ENCODE data around the gene ZNF674.
A peak's percentile ranks its signal among the peaks of the same experiment; 100 is the strongest.
"Not testable (repeated sequence)": the region's sequence is repeated elsewhere in the genome, so short reads cannot be mapped to it uniquely, and the experiment has no call there.

ZNF674 gene

DNA sequence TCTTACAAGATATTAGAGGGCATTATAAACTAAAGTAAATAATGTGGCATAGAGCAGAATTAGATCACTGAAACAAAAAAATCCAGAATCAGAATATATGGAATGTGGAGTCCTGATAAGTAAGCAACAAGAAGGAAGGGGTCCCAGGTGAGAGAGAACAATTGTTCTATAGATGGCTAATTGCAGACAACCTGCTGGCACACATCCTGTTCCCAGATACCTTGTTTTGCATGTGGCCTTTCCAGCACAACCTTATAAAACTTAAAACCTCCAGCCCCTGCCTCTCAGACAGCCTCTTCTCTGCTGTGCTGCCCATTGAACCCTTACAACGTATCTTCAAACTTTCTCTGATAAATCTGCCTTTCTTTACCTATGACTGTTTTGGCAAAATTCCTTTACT lies 4.7 kb upstream of the ZNF674 start:
- Histone ChIP-seq H4K20me1 (ENCODE audit: insufficient read depth, low read length) (peaks cover 13% of the 10 kb centered on the region), H2AFZ (ENCODE audit: low read depth, low read length) (no peak overlapping the region), H3K27me3 (ENCODE audit: low read depth, low read length) (no peaks in the 10 kb centered on the region), H3K79me2 (ENCODE audit: low read length) (peaks cover 30% of the 10 kb centered on the region), H3K4me1 (ENCODE audit: low read length) (peaks cover 5% of the 10 kb centered on the region), H3K36me3 (replicated peaks; ENCODE audit: low read depth, low read length) (peaks cover 16% of the 10 kb centered on the region), H3K4me3 (ENCODE audit: low read length) (no peak overlapping the region), H3K9ac (ENCODE audit: low read length) (no peak overlapping the region), H3K27ac (ENCODE audit: low read length) (no peak overlapping the region), H3K4me2 (ENCODE audit: low read length) (no peak overlapping the region), H3K9me3 (ENCODE audit: insufficient read depth, low read length) (no peaks in the 10 kb centered on the region)
- TF ChIP-seq, protein P1, sequence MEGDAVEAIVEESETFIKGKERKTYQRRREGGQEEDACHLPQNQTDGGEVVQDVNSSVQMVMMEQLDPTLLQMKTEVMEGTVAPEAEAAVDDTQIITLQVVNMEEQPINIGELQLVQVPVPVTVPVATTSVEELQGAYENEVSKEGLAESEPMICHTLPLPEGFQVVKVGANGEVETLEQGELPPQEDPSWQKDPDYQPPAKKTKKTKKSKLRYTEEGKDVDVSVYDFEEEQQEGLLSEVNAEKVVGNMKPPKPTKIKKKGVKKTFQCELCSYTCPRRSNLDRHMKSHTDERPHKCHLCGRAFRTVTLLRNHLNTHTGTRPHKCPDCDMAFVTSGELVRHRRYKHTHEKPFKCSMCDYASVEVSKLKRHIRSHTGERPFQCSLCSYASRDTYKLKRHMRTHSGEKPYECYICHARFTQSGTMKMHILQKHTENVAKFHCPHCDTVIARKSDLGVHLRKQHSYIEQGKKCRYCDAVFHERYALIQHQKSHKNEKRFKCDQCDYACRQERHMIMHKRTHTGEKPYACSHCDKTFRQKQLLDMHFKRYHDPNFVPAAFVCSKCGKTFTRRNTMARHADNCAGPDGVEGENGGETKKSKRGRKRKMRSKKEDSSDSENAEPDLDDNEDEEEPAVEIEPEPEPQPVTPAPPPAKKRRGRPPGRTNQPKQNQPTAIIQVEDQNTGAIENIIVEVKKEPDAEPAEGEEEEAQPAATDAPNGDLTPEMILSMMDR (IDR thresholded peaks at IDR 0.05; ENCODE audit: low read depth, low read length): no peak

DNA sequence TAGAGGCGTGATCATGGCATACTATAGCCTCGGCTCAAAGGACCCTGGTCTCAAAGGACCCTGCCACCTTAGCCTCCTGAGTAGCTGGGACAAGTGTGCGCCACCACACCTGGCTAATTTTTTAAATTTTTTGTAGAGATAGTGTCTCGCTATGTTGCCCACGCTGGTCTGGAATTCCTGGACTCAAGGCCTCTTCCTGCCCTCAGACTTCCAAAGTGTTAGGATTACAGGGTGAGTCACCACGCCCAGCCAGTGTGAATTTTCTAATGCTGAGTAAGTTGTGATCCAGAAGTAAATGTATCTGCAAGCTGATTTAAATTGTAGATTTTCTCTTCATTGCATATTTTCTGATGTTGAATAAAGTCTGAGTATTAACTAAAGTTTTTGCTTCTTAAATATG lies 2.6 kb upstream of the ZNF674 start:
- H3K36me3 ChIP-seq (replicated peaks; ENCODE audit: low read depth, low read length): peaks cover 16% of the 10 kb centered on the region
- no peaks in the 10 kb centered on the region for H3K9me3 ChIP-seq (ENCODE audit: insufficient read depth, low read length)
- no peak overlapping the region for H3K4me3 ChIP-seq (ENCODE audit: low read length)
- H3K9ac ChIP-seq (ENCODE audit: low read length): no peak overlapping the region
- H3K27me3 ChIP-seq (ENCODE audit: low read depth, low read length): no peaks in the 10 kb centered on the region
- H3K27ac ChIP-seq (ENCODE audit: low read length): no peak overlapping the region
- H3K79me2 ChIP-seq (ENCODE audit: low read length): peaks cover 30% of the 10 kb centered on the region
- TF ChIP-seq, protein P1 (IDR thresholded peaks at IDR 0.05; ENCODE audit: low read depth, low read length): no peak
- no peak for TF ChIP-seq EZH2phosphoT487 (IDR thresholded peaks at IDR 0.05; ENCODE audit: low read depth)
- no peak overlapping the region for H3K4me2 ChIP-seq (ENCODE audit: low read length)
- H4K20me1 ChIP-seq (ENCODE audit: insufficient read depth, low read length): peaks cover 13% of the 10 kb centered on the region
- no peak overlapping the region for H2AFZ ChIP-seq (ENCODE audit: low read depth, low read length)
- peaks cover 17% of the 10 kb centered on the region for H3K4me1 ChIP-seq (ENCODE audit: low read length)

DNA sequence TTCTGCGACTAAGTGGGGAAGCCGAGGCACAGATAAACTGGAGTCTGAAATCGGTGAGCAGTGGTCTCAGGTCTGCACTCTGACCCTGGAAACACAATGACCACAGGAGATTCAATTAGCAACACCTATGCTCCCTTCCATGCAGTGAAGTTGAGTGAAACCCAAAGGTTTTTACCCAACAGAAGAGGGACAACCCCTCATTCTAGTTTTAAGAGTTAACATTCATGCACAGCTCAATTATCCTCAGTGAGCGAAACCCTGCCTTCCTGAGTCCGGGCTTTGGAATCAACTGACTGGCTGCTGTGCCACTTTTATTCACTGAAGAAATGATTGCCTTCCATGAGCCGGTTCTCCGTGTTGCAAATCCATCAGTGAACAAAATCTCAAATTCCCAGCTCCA lies 694 bp downstream of the ZNF674 start:
- Histone ChIP-seq H3K4me1 (ENCODE audit: low read length) (peaks cover 17% of the 10 kb centered on the region), H3K27ac (ENCODE audit: low read length) (peak overlapping the region; percentile 71), H3K9ac (ENCODE audit: low read length) (peak overlapping the region; percentile 98), H3K79me2 (ENCODE audit: low read length) (peaks cover 30% of the 10 kb centered on the region), H4K20me1 (ENCODE audit: insufficient read depth, low read length) (peaks cover 13% of the 10 kb centered on the region), H3K36me3 (replicated peaks; ENCODE audit: low read depth, low read length) (peaks cover 16% of the 10 kb centered on the region), H3K4me3 (ENCODE audit: low read length) (peak overlapping the region; percentile 99), H3K4me2 (ENCODE audit: low read length) (peak overlapping the region; percentile 93)
- not testable (repeated sequence) for H2AFZ ChIP-seq (ENCODE audit: low read depth, low read length); H3K27me3 ChIP-seq (ENCODE audit: low read depth, low read length); H3K9me3 ChIP-seq (ENCODE audit: insufficient read depth, low read length)

DNA sequence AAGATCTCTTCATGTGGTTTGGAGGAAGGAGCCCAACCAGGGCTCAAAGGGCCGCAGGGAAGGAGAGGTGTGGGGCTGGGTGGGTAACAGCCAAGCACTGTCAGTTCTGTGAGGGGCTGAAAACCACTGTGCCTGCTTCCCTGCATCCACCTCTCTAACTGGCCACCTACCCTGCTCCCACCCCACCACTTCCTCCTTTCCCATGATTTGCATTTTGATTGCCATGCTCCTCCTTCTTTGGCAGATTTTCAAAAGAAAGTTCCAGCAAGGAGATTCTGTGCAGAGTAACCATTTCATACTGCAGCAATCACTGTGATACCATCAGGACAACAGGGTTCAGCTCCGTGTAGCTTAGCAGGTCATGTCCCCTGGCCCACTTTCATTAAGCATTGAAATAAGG lies 1.8 kb downstream of the ZNF674 start:
- Histone ChIP-seq H4K20me1 (ENCODE audit: insufficient read depth, low read length) (peaks cover 13% of the 10 kb centered on the region), H3K27me3 (ENCODE audit: low read depth, low read length) (no peaks in the 10 kb centered on the region), H3K4me3 (ENCODE audit: low read length) (no peak overlapping the region), H2AFZ (ENCODE audit: low read depth, low read length) (no peak overlapping the region), H3K9ac (ENCODE audit: low read length) (no peak overlapping the region), H3K4me1 (ENCODE audit: low read length) (peaks cover 17% of the 10 kb centered on the region), H3K36me3 (replicated peaks; ENCODE audit: low read depth, low read length) (peaks cover 14% of the 10 kb centered on the region), H3K9me3 (ENCODE audit: insufficient read depth, low read length) (no peaks in the 10 kb centered on the region), H3K4me2 (ENCODE audit: low read length) (no peak overlapping the region), H3K79me2 (ENCODE audit: low read length) (peaks cover 28% of the 10 kb centered on the region), H3K27ac (ENCODE audit: low read length) (no peak overlapping the region)
- TF ChIP-seq EZH2phosphoT487 (IDR thresholded peaks at IDR 0.05; ENCODE audit: low read depth): no peak

- Histone ChIP-seq H3K9me3 (ENCODE audit: insufficient read depth, low read length) (no peaks in the 10 kb centered on the region), H3K79me2 (ENCODE audit: low read length) (no peaks in the 10 kb centered on the region), H3K4me3 (ENCODE audit: low read length) (no peak overlapping the region), H3K27me3 (ENCODE audit: low read depth, low read length) (no peaks in the 10 kb centered on the region), H3K27ac (ENCODE audit: low read length) (no peak overlapping the region), H3K9ac (ENCODE audit: low read length) (no peak overlapping the region), H3K36me3 (replicated peaks; ENCODE audit: low read depth, low read length) (no peaks in the 10 kb centered on the region), H3K4me1 (ENCODE audit: low read length) (no peaks in the 10 kb centered on the region), H4K20me1 (ENCODE audit: insufficient read depth, low read length) (no peaks in the 10 kb centered on the region), H3K4me2 (ENCODE audit: low read length) (no peak overlapping the region), H2AFZ (ENCODE audit: low read depth, low read length) (no peak overlapping the region)
- TF ChIP-seq, protein P1 (IDR thresholded peaks at IDR 0.05; ENCODE audit: low read depth, low read length): no peak
- no peak for TF ChIP-seq EZH2phosphoT487 (IDR thresholded peaks at IDR 0.05; ENCODE audit: low read depth)
Measured at GRCh38 chrX:46531442-46531841, 13.8 kb downstream of the ZNF674 start.

GRCh38 chrX:46530404-46530908 lies 14.8 kb downstream of the ZNF674 start:
- not testable (repeated sequence) for H2AFZ ChIP-seq (ENCODE audit: low read depth, low read length); H3K36me3 ChIP-seq (replicated peaks; ENCODE audit: low read depth, low read length); H3K4me1 ChIP-seq (ENCODE audit: low read length); H3K27me3 ChIP-seq (ENCODE audit: low read depth, low read length); H3K9me3 ChIP-seq (ENCODE audit: insufficient read depth, low read length); H3K4me2 ChIP-seq (ENCODE audit: low read length); H3K79me2 ChIP-seq (ENCODE audit: low read length); H4K20me1 ChIP-seq (ENCODE audit: insufficient read depth, low read length); H3K4me3 ChIP-seq (ENCODE audit: low read length); H3K9ac ChIP-seq (ENCODE audit: low read length); H3K27ac ChIP-seq (ENCODE audit: low read length)

- not testable (repeated sequence) for H3K4me3 ChIP-seq (ENCODE audit: low read length); H3K4me2 ChIP-seq (ENCODE audit: low read length); H3K9ac ChIP-seq (ENCODE audit: low read length); H3K4me1 ChIP-seq (ENCODE audit: low read length); H2AFZ ChIP-seq (ENCODE audit: low read depth, low read length); H3K79me2 ChIP-seq (ENCODE audit: low read length); H3K9me3 ChIP-seq (ENCODE audit: insufficient read depth, low read length); H3K36me3 ChIP-seq (replicated peaks; ENCODE audit: low read depth, low read length); H3K27me3 ChIP-seq (ENCODE audit: low read depth, low read length); H4K20me1 ChIP-seq (ENCODE audit: insufficient read depth, low read length); H3K27ac ChIP-seq (ENCODE audit: low read length)
Measured at GRCh38 chrX:46529740-46530403, 15.3 kb downstream of the ZNF674 start.
